Mucosa of rectum (tissue), 2 donors: ENCODE results near the gene PAWR.
"Not testable (repeated sequence)": the region's sequence is repeated elsewhere in the genome, so short reads cannot be mapped to it uniquely, and the experiment has no call there.

Experiments used
- H3K27ac ChIP-seq, 2 donors: one replicate each; pipeline ENCODE4 v1.7.0; 2013; ENCODE audit warnings: inconsistent platforms in 2 of 2, low read depth in 2 of 2, low read length in 2 of 2
- H3K27me3 ChIP-seq, 2 donors: one replicate each; pipeline ENCODE4 v1.7.0; 2013; ENCODE audit warnings: low read length in 2 of 2; ENCODE audit not compliant: control insufficient read depth in 2 of 2, insufficient read depth in 2 of 2
- H3K36me3 ChIP-seq, 2 donors: one replicate each; pipeline ENCODE4 v1.7.0; 2013; ENCODE audit warnings: low read length in 2 of 2; ENCODE audit not compliant: control insufficient read depth in 2 of 2, insufficient read depth in 2 of 2
- H3K4me1 ChIP-seq, 2 donors: one replicate each; pipeline ENCODE4 v1.7.0; 2013; ENCODE audit warnings: low read length in 2 of 2, mild to moderate bottlenecking in 1 of 2; ENCODE audit not compliant: control insufficient read depth in 2 of 2, insufficient read depth in 2 of 2
- H3K4me3 ChIP-seq, 2 donors: one replicate each; pipeline ENCODE4 v1.7.0; 2013; ENCODE audit warnings: low read length in 2 of 2
- H3K9ac ChIP-seq, 2 donors: one replicate each; pipeline ENCODE4 v1.7.0; 2013; ENCODE audit warnings: low read length in 2 of 2, low read depth in 1 of 2, mild to moderate bottlenecking in 1 of 2
- H3K9me3 ChIP-seq, 2 donors: one replicate each; pipeline ENCODE4 v1.7.0; 2013; ENCODE audit warnings: low read length in 2 of 2; ENCODE audit not compliant: control insufficient read depth in 2 of 2
- donor health status: healthy.
- donor health status: Normal muscosa, but diverticular disease.

PAWR gene

DNA sequence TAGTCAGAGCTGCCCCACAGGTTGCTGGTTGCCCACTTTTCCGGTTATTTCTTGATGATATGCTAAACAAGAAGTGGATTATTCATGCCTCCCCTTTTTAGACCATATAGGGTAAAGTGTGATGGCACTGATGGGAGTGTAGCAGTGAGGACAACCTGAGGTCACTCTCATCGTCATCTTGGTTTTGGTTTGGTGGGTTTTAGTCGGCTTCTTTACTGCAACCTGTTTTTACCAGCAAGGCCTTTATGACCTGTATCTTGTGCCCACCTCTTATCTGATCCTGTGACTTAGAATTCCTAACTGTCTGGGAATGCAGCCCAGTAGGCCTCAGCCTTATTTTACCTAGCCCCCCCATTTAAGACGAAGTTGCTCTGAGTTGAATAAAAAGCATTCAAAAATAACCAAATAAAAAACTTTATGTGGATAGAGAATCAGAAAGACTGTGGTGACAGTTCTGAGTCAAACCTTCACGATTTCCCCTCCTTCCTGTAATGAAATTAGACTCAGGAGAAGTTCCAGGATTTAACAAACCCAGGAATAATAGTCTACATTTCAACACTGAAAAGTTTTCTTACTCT lies 144.2 kb downstream of the PAWR start:
- Histone ChIP-seq H3K4me1 (peaks cover 5 to 10% of the 10 kb centered on the region in 2 donors), H3K27ac (no peak overlapping the region)

DNA sequence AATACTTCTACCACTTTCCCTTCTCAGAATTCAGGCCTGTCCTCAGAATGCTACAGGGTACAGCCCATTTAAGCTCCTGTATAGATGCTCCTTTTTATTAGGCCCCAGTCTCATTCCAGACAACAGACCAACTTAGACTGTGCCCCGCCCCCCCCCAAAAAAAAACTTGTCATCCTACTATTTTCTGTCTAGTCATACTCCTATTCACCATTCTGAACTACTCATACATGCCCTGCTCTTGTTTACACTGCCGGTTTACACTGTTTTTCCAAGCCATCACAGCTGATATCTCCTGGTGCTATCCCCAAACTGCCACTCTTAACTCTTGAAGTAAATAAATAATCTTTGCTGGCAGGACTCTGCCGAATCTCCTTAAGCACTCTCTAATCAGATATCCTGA lies 146.3 kb downstream of the PAWR start:
- H3K27ac ChIP-seq, H3K27me3 ChIP-seq, H3K4me1 ChIP-seq, H3K9ac ChIP-seq, H3K9me3 ChIP-seq, H3K36me3 ChIP-seq, H3K4me3 ChIP-seq: not testable (repeated sequence)

More for the DNA sequence above, 144.2 kb downstream of the PAWR start:
- Histone ChIP-seq H3K4me3 (no peak overlapping the region), H3K9ac (no peak overlapping the region), H3K9me3 (no peaks in the 10 kb centered on the region), H3K27me3 (no peaks in the 10 kb centered on the region), H3K36me3 (no peaks in the 10 kb centered on the region)

DNA sequence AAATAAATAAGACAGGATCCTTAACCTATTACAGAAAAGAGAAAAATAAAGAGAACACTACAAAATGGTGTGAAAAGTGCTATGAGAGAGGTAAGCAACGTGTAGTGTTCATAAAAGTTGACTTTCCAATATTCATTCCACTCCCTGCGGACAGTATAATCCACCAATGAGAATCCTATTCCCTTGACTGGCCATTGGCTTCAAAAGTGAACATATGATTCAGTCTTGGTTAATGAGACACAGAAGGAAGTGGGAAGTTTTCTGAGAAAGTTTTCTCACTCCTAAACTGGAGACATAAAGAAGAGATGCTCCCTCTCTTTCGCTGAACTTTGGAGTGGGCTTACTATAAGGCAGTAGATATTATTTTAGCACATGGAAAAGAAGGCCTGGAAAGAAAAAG lies 153.1 kb downstream of the PAWR start:
- H3K4me1 ChIP-seq: no peaks in the 10 kb centered on the region
- H3K36me3 ChIP-seq: no peaks in the 10 kb centered on the region

DNA sequence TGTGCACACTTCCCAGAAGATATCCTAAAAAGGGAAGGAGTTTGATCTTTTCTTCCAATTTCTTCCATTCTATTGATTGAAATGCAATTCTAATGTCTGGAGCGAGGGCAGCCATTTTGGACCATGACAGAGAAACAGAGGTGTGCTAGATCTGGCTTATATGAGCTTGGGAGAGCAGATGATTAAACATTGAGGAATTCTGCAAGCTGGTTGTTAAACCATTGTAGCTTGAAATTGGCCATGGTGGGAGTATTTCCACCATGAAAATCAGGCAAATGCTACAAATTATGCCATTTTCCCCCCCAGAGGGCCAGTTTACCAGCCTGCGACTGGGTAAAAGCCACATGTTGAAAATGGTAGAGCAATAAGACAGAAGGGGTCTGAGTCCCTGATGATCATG lies 155.0 kb downstream of the PAWR start:
- no peak overlapping the region for H3K27ac ChIP-seq
- no peak overlapping the region for H3K9ac ChIP-seq
- no peaks in the 10 kb centered on the region for H3K36me3 ChIP-seq
- no peaks in the 10 kb centered on the region for H3K9me3 ChIP-seq
- no peaks in the 10 kb centered on the region for H3K4me1 ChIP-seq
- H3K27me3 ChIP-seq: no peaks in the 10 kb centered on the region
- H3K4me3 ChIP-seq: no peak overlapping the region

More for the DNA sequence above, 153.1 kb downstream of the PAWR start:
- Histone ChIP-seq H3K4me3 (no peak overlapping the region), H3K9ac (no peak overlapping the region), H3K9me3 (no peaks in the 10 kb centered on the region), H3K27me3 (no peaks in the 10 kb centered on the region), H3K27ac (no peak overlapping the region)
